Stimulated activated CD4-positive, alpha-beta T cell treated with anti-CD3 and anti-CD28 coated beads, Interleukin-4, amount 100 ng/mL, for 1 hour (primary cell): ENCODE results near the gene FUT7.
A peak's percentile ranks its signal among the peaks of the same experiment; 100 is the strongest.
"Not testable (repeated sequence)": the region's sequence is repeated elsewhere in the genome, so short reads cannot be mapped to it uniquely, and the experiment has no call there.

Experiments
- DNase-seq: peaks from one replicate; pipeline ENCODE4 v3.0.0-alpha.2; 2020

The FUT7 gene

DNA sequence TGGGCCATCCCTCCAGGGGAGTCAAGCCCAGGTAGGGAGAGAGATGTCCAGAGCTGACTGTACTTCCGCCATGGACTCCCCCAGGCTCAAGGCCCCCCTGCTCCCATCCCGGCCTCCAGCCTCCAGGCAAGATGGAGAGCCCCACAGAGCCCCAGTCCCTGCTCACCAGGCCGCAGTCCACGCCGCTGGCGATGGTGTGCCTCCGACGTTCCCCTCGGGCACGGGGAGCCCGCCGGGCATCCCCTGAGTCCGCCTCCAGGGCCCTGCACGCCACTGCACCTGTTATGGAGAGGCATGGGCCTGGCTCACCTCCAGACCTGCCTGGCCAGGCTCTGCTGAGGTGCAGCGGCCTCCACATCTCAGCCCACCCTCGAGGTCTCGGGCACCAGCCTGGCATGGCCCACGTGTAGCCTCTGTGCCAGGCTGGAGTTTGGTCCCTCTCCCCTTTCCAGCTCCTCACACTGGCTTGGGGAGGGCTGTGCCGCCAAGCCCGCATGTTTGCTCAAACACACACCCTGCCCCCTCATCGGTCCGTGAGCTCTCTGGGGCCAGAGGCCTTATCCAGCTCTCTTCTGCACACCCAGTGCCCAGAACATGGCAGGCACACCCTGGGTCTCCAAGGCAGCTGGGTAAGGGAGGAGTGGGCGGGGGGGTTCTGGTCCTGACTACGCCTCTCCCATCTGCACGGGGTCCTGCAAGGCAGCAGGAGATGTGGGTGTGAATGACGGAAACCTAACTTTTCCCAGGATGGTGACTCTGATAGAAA lies 34.4 kb upstream of the FUT7 start:
- DNase-seq, result no peak

DNA sequence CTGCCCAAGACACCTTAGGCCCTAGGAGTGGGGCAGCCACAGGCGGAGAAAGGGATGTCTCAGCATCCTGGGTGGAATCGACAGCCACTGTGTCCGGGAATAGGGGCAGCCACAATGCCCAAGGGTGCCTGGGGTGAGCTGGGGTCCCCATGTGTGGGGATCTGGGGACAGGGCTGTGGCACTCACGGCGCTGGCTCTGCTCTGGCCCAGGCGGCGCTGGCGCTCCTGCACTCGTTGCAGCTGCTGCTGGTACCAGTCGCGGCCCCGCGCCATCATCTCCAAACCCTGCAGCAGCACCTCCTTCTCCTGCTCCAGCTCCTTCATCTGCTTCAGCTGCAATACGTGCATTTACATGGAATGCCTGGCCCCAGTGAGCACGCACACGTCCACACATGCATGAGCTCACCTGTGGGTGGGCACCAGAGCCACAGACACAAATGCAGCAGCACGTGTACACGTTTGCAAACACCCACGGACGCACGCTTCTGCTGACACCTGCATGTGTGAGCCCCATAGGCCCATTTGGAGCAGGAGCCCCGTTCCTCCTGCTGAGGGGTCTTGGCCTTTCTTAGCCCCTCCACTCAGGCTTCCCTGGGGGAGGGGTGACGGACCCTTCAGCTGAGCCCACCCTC lies 33.6 kb upstream of the FUT7 start:
- DNase-seq, result no peak

GRCh38 chr9:137064880-137065164 lies 32.9 kb upstream of the FUT7 start:
- DNase-seq, result no peak

- peak; percentile 70 for DNase-seq
Measured at GRCh38 chr9:137064027-137064879, 32.4 kb upstream of the FUT7 start.

DNA sequence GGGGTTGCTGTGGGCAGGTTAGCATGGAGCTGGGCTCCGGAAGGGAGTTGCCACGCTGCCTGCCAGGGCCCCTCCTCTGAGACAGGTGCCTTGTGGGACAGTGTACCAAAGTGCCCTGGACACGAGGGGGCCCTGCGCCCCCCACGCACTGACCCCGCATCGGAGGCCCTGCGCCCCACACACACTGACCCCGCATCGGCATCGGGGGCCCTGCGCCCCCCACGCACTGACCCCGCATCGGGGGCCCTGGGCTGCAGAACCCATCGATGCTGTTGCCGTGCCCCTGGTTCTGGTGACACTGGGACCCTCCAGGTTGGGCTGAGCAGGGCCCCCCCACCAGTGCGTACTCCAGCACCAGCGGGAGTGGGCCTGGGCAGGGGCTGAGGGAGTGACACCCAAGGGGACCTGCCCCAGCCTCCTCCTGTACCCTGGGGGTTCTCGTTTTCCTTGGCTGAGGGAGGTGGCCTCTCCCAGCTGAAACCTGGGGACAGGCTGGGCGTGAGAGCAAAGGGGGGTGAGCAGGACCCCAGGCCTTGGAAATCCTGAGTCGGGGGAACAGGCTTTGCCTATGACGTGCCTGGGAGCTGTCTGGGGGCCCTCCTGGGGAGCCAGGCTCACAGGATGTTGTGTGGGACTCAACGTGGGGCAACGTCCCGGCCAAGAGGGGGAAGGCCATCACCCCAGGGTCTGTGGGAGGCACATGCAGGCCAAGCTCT lies 31.6 kb upstream of the FUT7 start:
- no peak for DNase-seq

- DNase-seq, result not testable (repeated sequence)
Measured at GRCh38 chr9:137062798-137063197, 30.9 kb upstream of the FUT7 start.

- no peak for DNase-seq
Measured at GRCh38 chr9:137062384-137062783, 30.5 kb upstream of the FUT7 start.

DNA sequence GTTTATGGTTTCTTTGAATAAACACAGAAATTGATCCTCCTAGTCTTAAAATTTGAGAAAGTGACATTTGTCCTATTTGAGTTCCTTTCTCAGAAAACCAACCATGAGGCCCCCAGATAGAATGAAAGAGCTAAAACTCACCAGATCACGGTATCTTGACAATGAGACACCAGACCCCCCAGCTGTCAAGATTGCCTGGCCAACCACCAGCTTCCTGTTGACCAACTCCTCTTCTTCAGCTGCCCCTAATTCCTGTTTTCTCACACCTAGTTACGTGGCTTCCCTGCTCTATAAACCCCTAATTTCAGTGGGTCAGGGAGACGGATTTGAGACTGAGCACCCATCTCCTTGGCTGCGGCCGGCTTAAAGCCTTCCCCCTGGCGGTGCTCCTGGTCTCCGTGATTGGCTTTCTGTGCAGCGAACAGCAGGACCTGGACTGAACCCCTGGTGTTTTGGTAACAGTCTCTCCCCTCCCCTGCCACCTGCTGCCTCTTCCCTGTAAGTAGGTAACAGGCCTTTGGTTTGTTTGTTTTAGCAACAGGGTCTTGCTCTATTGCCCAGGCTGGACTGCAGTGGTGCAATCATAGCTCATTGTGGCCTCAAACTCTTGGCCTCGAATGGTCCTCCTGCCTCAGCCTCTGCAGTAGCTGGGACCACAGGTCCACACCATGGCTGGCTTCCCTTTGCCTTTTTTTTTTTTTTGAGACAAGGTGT lies 26.8 kb upstream of the FUT7 start:
- no peak for DNase-seq

DNA sequence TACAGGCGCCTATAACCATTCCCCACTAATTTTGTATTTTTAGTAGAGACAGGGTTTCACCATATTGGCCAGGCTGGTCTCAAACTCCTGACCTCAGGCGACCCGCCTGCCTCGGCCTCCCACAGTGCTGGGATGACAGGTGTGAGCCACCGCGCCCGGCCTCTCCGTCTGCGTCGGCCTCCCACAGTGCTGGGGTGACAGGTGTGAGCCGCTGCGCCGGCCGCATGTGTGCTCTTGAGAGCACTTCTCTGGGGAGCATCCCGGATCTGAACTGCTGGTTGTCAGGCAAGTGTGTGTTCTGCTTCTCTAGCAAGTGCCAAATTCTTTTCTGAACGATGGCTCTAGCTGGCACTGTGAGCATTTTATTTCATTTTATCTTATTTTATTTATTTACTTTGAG lies 25.7 kb upstream of the FUT7 start:
- DNase-seq, result no peak

DNA sequence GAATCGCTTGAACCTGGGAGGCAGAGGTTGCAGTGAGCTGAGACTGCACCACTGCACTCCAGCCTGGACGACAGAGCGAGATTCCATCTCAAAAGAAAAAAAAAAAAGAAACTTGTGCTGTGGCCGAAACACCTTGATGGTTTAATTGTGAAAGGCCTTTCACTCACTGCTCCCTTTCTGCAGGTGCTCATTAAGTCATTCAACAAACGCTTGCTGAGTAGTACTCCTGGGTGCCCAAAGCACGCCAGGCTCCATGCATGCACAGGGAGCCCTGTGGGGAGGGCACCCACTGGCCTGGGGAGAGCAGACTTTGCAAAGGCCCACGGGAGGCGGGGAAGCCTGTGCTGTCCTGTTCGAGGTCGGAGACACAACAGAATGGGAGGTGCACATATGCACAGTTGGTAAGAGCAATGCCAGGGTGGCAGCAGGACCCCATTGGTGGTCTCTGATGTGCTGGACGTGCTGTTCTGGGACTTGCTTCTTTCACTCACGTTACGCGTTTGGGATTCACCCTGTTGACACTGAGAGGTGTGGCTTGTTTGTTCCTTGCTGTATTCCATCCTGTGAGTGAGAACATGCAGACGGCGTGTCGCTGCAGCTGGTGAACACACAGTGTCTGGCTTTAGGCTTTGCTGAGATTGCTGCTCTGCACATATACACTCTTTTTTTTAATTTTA lies 25.0 kb upstream of the FUT7 start:
- no peak for DNase-seq

GRCh38 chr9:137055385-137056364 lies 23.8 kb upstream of the FUT7 start:
- no peak for DNase-seq

DNA sequence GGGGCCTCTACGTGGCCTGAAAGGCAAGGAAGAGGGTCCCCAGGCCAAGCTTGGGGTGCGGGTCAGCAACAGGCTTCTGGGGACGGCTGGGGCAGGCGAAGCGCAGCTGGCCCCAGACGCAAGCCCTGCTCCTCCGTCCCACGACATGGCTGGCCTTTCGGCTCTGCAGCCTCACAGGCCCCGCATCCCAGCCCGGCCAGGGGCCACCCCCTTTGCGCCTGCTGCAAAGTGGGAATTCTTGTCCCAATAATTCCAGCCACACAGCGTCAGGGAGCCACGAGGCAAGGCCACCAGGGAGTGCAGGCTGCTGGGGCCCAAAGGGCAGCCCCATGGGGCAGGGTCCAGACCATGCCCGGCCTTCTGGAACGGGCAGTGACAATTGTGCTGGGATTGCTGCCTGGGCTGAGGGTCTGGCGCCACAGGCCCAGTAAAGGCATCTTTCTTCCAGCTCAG lies 23.1 kb upstream of the FUT7 start:
- DNase-seq, result no peak

GRCh38 chr9:137053944-137054931 lies 22.4 kb upstream of the FUT7 start, which contains the start of gene ENTPD2:
Gene ENTPD2, minus strand, starts transcription at chr9:137054061. Its CDS starts 64 bp downstream, at chr9:137053997.
- peak; percentile 51 for DNase-seq

GRCh38 chr9:137052998-137053943 lies 21.4 kb upstream of the FUT7 start:
- no peak for DNase-seq

GRCh38 chr9:137052293-137052692 lies 20.4 kb upstream of the FUT7 start:
- no peak for DNase-seq

DNA sequence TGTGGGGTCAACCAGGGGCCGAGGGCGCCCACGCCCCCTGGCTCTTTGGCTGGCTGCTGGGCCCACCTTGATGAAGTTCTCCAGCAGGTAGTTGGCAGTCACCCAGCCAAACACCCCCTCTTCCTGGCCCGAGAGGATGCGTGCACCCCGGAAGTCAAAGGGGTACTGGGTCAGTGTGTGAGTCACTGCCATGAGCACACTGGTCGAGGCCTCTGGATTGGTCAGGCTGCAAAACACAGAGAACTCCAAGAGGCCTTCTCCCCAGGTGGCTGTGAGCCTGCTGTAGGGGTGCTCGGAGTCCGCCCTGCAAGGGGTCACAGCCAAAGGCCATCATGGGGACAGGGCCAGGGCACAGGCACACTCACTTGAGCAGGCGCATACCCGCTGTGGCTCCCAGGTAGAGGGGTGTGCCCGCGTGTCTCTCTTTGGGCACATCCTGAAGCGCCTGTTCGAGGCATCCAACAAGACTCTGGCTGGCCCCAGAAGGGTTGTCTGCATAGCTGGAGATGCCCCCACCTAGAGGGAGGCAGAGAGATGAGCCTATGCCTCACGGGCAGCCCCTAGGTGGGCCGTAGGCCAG lies 19.3 kb upstream of the FUT7 start:
- DNase-seq, result no peak

DNA sequence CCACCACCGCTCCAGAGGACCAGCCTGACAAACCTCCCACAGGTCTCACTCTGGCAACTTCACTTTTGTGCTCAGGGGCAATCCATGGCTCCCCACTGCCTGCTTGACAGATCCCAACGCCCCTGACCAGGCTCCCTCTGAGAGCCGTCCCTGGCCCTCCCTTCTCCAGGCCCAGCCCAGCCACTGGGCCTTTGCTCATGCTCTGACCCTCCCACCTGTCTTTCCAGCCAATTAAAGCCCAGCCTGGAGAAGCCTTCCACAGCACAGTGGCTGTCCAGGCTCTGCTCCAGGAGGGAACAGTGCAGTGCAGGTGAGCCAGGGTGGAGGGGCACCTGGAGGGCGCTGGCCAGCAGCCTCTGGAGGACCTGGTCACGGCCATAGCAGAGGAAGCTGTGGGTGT lies 18.7 kb upstream of the FUT7 start:
- no peak for DNase-seq
